ENCODE measurements around the gene ERBB4. TPM values are rescaled to one million over a fixed set of nuclear protein-coding genes. Genes with fewer than 3 reads are reported as not detected.
A peak's percentile ranks its signal among the peaks of the same experiment; 100 is the strongest.

Gene ERBB4
- total RNA-seq, 2 experiments from 2014 or later = not detected

GRCh38 chr2:211380041-211380440 is 1158.6 kb downstream of the ERBB4 start:
- Histone ChIP-seq H2AFZ (ENCODE audit: low read length) (no peak overlapping the region), H3K4me2 (ENCODE audit: low read length) (no peak overlapping the region), H3K4me1 (ENCODE audit: insufficient read depth, low read length, poor library complexity, severe bottlenecking) (peaks cover 9% of the 10 kb centered on the region), H3K27ac (ENCODE audit: low read depth, low read length, poor library complexity, severe bottlenecking) (no peak overlapping the region), H3K9me2 (ENCODE audit: insufficient read depth, low read length) (no peaks in the 10 kb centered on the region), H3K79me2 (ENCODE audit: insufficient read depth, low read depth, low read length) (no peaks in the 10 kb centered on the region), H3K9me3 (ENCODE audit: low read length) (no peaks in the 10 kb centered on the region), H3K4me3 (ENCODE audit: low read depth, low read length, poor library complexity, severe bottlenecking) (no peak overlapping the region), H4K20me1 (ENCODE audit: insufficient read depth, low read length) (no peaks in the 10 kb centered on the region), H3K36me3 (ENCODE audit: insufficient read depth, low read length) (no peaks in the 10 kb centered on the region)
- no peak for TF ChIP-seq EZH2phosphoT487 (IDR thresholded peaks at IDR 0.05; ENCODE audit: borderline replicate concordance, low read depth, low read length)
- no peak for TF ChIP-seq CTCF (conservative IDR thresholded peaks at IDR 0.05; ENCODE audit: low read length)
- DNase-seq (ENCODE audit: low spot score) = no peak
- ChIA-PET CTCF (ENCODE audit: unreplicated experiment) (no interaction called here), POLR2A (interaction anchor here (0.6 to 1.7 kb wide), 4 partner anchors 12 to 67 kb away, joined by 3 to 4 read pairs (median 3); no protein-coding TSS in a partner anchor)
- no TSS peak for BruUV-seq (replicated peaks)
- intact Hi-C loops (cut with micrococcal nuclease; ENCODE audit: unreplicated experiment) = loop anchor here (1.0 kb wide), 1 partner anchor 25 kb away; no protein-coding TSS in a partner anchor

GRCh38 chr2:211376410-211376809 is 1162.2 kb downstream of the ERBB4 start:
- no peak overlapping the region for H3K4me2 ChIP-seq (ENCODE audit: low read length)
- no peaks in the 10 kb centered on the region for H3K9me2 ChIP-seq (ENCODE audit: insufficient read depth, low read length)
- H3K4me1 ChIP-seq (ENCODE audit: insufficient read depth, low read length, poor library complexity, severe bottlenecking) = peaks cover 15% of the 10 kb centered on the region
- no peaks in the 10 kb centered on the region for H3K79me2 ChIP-seq (ENCODE audit: insufficient read depth, low read depth, low read length)
- H3K36me3 ChIP-seq (ENCODE audit: insufficient read depth, low read length) = no peaks in the 10 kb centered on the region
- CTCF ChIA-PET (ENCODE audit: unreplicated experiment) = no interaction called here
- H3K9me3 ChIP-seq (ENCODE audit: low read length) = no peaks in the 10 kb centered on the region
- no peak overlapping the region for H3K27ac ChIP-seq (ENCODE audit: low read depth, low read length, poor library complexity, severe bottlenecking)
- TF ChIP-seq CTCF (conservative IDR thresholded peaks at IDR 0.05; ENCODE audit: low read length) = no peak
- no peak for TF ChIP-seq EZH2phosphoT487 (IDR thresholded peaks at IDR 0.05; ENCODE audit: borderline replicate concordance, low read depth, low read length)
- H4K20me1 ChIP-seq (ENCODE audit: insufficient read depth, low read length) = no peaks in the 10 kb centered on the region
- H2AFZ ChIP-seq (ENCODE audit: low read length) = peak overlapping the region; percentile 72; the same call in 1 of the 2 replicates
- intact Hi-C loops (cut with micrococcal nuclease; ENCODE audit: unreplicated experiment) = no loop called here
- no peak overlapping the region for H3K4me3 ChIP-seq (ENCODE audit: low read depth, low read length, poor library complexity, severe bottlenecking)
- POLR2A ChIA-PET = interaction anchor here (0.5 kb wide), 1 partner anchor 45 kb away, joined by 7 read pairs; no protein-coding TSS in a partner anchor
- no peak for DNase-seq (ENCODE audit: low spot score)
- BruUV-seq (replicated peaks) = no TSS peak

GRCh38 chr2:211373203-211373602 is 1165.4 kb downstream of the ERBB4 start:
- TF ChIP-seq CTCF (conservative IDR thresholded peaks at IDR 0.05; ENCODE audit: low read length) = no peak
- no peak for TF ChIP-seq EZH2phosphoT487 (IDR thresholded peaks at IDR 0.05; ENCODE audit: borderline replicate concordance, low read depth, low read length)
- Histone ChIP-seq H3K79me2 (ENCODE audit: insufficient read depth, low read depth, low read length) (no peaks in the 10 kb centered on the region), H3K27ac (ENCODE audit: low read depth, low read length, poor library complexity, severe bottlenecking) (no peak overlapping the region), H2AFZ (ENCODE audit: low read length) (no peak overlapping the region), H3K9me3 (ENCODE audit: low read length) (no peaks in the 10 kb centered on the region), H3K4me2 (ENCODE audit: low read length) (no peak overlapping the region), H4K20me1 (ENCODE audit: insufficient read depth, low read length) (no peaks in the 10 kb centered on the region), H3K36me3 (ENCODE audit: insufficient read depth, low read length) (no peaks in the 10 kb centered on the region), H3K9me2 (ENCODE audit: insufficient read depth, low read length) (no peaks in the 10 kb centered on the region), H3K4me3 (ENCODE audit: low read depth, low read length, poor library complexity, severe bottlenecking) (no peak overlapping the region), H3K4me1 (ENCODE audit: insufficient read depth, low read length, poor library complexity, severe bottlenecking) (peaks cover 31% of the 10 kb centered on the region)
- CTCF ChIA-PET (ENCODE audit: unreplicated experiment) = no interaction called here
- no TSS peak for BruUV-seq (replicated peaks)
- no peak for DNase-seq (ENCODE audit: low spot score)
- intact Hi-C loops (cut with micrococcal nuclease; ENCODE audit: unreplicated experiment) = no loop called here
- POLR2A ChIA-PET = interaction anchor here (0.5 to 0.6 kb wide), 2 partner anchors 115 to 182 kb away, joined by 3 read pairs; no protein-coding TSS in a partner anchor
